IgD-negative memory B cell (primary cell): ENCODE measurements around the gene SLCO6A1. TPM values are rescaled to one million over a fixed set of nuclear protein-coding genes. Genes with fewer than 3 reads are reported as not detected.

Experiments used
- H3K27ac Mint-ChIP-seq, 3 donors: one replicate each; pipeline ENCODE4 v1.8.0; 2020 to 2022; ENCODE audit warnings: mild to moderate bottlenecking in 3 of 3, mixed read lengths in 3 of 3, moderate library complexity in 1 of 3
- H3K27me3 Mint-ChIP-seq: one replicate; pipeline ENCODE4 v1.8.0; 2021; ENCODE audit warnings: mixed read lengths
- H3K36me3 Mint-ChIP-seq: one replicate; pipeline ENCODE4 v1.8.0; 2020; ENCODE audit warnings: mild to moderate bottlenecking, mixed read lengths
- H3K4me1 Mint-ChIP-seq, 3 donors: one replicate each; pipeline ENCODE4 v1.8.0; 2020 to 2022; ENCODE audit warnings: mixed read lengths in 3 of 3, mild to moderate bottlenecking in 1 of 3
- H3K4me3 Mint-ChIP-seq, 4 donors: one replicate each; pipeline ENCODE4 v1.8.0; 2020 to 2022; ENCODE audit warnings: mild to moderate bottlenecking in 4 of 4, mixed read lengths in 4 of 4, moderate library complexity in 3 of 4
- H3K9me3 Mint-ChIP-seq, 3 donors: one replicate each; pipeline ENCODE4 v1.8.0; 2020 to 2021; ENCODE audit warnings: mixed read lengths in 3 of 3, mild to moderate bottlenecking in 1 of 3
- polyA plus RNA-seq: library from polyadenylated mRNA; unstranded; fragments of 300-500 nt; fragmentation: Illumina TruSeq; gene quantifications from one replicate; pipeline ENCODE4 v1.2.3, GENCODE V29; 2021

Gene SLCO6A1
- polyA plus RNA-seq, 1 donor from 2014 or later = not detected

DNA sequence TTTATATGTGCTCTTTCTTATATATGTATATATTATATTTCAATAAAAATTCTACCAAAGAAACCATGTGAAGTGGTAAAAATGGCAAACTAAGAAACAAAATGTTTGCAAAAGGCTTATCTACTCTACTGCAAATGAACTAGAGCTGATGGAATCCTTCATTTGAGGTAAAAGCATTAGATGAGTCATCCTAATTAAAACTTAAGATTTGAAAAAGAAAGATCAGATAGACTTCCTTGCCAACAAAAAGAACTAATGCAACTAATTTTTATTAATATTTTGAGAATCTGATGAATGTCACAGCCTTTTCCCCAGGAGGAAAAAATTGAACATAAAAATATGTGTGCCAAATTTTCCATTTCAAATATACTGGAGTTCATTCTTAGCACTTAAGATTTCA is 118.6 kb downstream of the SLCO6A1 start:
- H3K9me3 Mint-ChIP-seq = peaks cover 0 to 12% (median 2%) of the 10 kb centered on the region in 3 donors

DNA sequence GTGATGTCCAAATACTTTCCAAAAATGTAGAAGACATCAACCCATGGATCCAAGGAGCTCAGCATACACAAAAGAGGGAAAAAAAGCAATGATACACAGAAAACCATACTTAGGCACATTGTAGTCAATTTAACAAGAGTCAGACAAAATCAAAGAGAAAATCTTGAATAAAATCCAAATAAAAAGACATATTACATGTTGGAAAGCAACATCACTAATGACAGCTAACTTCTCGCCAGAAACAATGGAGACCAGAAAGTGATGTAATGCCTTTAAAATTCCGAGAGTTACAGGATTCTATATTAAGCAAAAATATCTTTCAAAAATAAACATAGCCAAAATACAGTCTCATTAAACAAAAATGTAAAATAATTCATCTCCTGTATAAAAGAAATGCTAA is 122.9 kb downstream of the SLCO6A1 start:
- Mint-ChIP-seq H3K36me3 (no peaks in the 10 kb centered on the region), H3K27me3 (no peaks in the 10 kb centered on the region), H3K27ac (no peak overlapping the region), H3K9me3 (no peaks in the 10 kb centered on the region), H3K4me1 (no peaks in the 10 kb centered on the region), H3K4me3 (no peak overlapping the region)

More for the DNA sequence above, 118.6 kb downstream of the SLCO6A1 start:
- no peaks in the 10 kb centered on the region for H3K4me1 Mint-ChIP-seq
- no peaks in the 10 kb centered on the region for H3K27me3 Mint-ChIP-seq
- H3K36me3 Mint-ChIP-seq = no peaks in the 10 kb centered on the region
- H3K4me3 Mint-ChIP-seq = no peak overlapping the region
- no peak overlapping the region for H3K27ac Mint-ChIP-seq

DNA sequence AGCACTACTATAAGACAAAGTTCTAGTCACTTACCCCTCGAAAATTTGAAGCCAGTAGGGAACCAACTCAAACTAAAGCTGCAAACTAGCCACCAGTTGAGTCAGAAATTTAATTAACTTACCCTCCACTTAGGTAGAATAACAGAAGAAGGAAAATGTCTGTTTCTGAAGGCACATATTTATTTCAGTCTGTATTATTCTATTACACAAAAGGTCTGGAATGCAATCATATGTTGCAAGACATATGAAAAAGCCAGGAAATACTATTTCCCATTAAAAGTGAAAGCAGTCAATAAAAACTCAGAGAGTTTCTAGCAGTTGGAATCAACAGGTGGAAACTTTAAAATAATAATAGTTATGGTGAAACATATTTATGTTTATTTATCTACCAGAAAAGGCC is 123.5 kb downstream of the SLCO6A1 start:
- Mint-ChIP-seq H3K27ac (no peak overlapping the region), H3K27me3 (no peaks in the 10 kb centered on the region), H3K36me3 (no peaks in the 10 kb centered on the region), H3K4me3 (no peak overlapping the region), H3K4me1 (no peaks in the 10 kb centered on the region), H3K9me3 (no peaks in the 10 kb centered on the region)

DNA sequence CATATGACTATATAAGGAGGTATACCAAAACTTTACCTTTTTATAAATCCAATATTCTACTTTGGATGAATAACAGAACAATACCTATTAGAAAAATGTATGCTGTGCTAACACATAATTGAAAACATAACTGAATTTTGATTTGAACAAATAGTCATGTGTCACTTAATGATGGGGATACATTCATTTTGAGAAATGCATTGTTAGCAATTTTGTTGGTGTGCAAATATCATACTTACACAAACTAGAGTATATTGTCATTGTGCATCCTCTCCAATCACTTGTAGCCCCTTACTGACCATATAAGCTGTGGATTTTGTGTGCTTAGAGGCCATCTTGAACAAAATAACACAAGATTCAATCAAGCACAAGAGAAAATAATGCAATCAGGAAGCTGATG is 130.4 kb downstream of the SLCO6A1 start:
- no peaks in the 10 kb centered on the region for H3K4me1 Mint-ChIP-seq
- H3K9me3 Mint-ChIP-seq = no peaks in the 10 kb centered on the region
- no peak overlapping the region for H3K4me3 Mint-ChIP-seq
- no peaks in the 10 kb centered on the region for H3K36me3 Mint-ChIP-seq
- H3K27me3 Mint-ChIP-seq = no peaks in the 10 kb centered on the region
- no peak overlapping the region for H3K27ac Mint-ChIP-seq

DNA sequence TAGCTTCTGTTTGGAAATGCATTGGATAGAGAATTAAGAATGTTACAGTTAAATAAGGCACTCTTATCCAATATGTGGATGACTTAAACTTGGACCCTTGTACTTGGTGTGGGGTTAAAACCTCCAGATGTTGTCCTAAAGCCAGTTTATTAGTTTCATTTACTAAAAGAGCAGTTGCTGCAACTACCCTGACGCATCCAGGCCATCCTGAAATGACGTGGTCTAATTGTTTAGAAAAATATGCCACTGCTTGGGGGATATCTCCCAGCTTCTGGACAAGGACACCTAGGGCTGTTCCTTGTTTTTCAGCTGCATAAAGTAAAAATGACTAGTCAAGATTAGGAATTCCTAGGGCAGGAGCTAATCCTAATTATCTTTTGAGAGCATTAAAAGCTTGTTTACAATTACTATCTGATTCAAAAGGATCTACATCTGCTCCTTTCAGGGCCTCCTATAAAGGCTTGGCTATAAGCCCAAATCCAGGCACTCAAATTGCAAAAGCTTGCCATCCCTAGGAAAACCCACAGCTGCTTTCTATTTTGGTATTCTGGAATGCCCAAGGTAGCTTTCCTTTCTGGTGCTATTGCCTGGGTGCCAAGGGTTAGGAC is 157.0 kb downstream of the SLCO6A1 start:
- Mint-ChIP-seq H3K36me3 (no peaks in the 10 kb centered on the region), H3K9me3 (peaks cover 0 to 1% (median 0%) of the 10 kb centered on the region in 3 donors), H3K4me1 (no peaks in the 10 kb centered on the region)

DNA sequence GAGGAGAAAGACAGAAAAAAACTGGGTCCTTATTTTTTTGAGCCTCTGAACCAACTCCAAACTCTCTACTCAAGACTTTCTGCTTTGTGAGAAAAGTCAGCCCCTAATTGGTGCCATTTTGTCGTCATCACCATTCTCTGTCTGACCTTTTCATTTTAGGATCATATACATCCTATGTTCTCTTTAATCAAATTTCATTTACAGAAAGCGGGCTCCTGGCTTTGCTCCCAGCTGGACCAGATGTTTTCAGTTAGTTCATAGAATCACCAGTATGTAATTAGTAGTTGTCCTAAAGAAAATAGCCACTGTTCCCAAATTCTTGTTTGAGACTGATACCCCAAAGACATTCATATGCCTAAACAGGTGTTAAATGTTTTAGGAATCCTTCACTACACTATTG is 174.1 kb downstream of the SLCO6A1 start:
- no peaks in the 10 kb centered on the region for H3K9me3 Mint-ChIP-seq
- no peak overlapping the region for H3K4me3 Mint-ChIP-seq
- H3K27me3 Mint-ChIP-seq = no peaks in the 10 kb centered on the region
- no peak overlapping the region for H3K27ac Mint-ChIP-seq
- no peaks in the 10 kb centered on the region for H3K36me3 Mint-ChIP-seq
- H3K4me1 Mint-ChIP-seq = no peaks in the 10 kb centered on the region

More for the DNA sequence above, 157.0 kb downstream of the SLCO6A1 start:
- Mint-ChIP-seq H3K27ac (no peak overlapping the region), H3K27me3 (peaks cover 2% of the 10 kb centered on the region), H3K4me3 (no peak overlapping the region)

Other genes starting within 250 kb of the SLCO6A1 start
- gene SLCO4C1, start 202.7 kb downstream of the SLCO6A1 start, polyA plus RNA-seq = 0.05 TPM